LNCAP (cell line): Measurements from ENCODE around the gene SP140.

ENCODE experiments used
- TF ChIP-seq, protein P1 (sequence below): fragments of 450-650 bp; IDR thresholded peaks from 2 replicates; pipeline ENCODE4 v1.5.1; 2017; ENCODE audit warnings: mild to moderate bottlenecking

Gene SP140

GRCh38 chr2:230225486-230225885 is at the start of gene SP140:
TSS of gene SP140 (plus strand) at chr2:230225736. CDS start at chr2:230225845, 109 bp downstream.
- TF ChIP-seq, protein P1, sequence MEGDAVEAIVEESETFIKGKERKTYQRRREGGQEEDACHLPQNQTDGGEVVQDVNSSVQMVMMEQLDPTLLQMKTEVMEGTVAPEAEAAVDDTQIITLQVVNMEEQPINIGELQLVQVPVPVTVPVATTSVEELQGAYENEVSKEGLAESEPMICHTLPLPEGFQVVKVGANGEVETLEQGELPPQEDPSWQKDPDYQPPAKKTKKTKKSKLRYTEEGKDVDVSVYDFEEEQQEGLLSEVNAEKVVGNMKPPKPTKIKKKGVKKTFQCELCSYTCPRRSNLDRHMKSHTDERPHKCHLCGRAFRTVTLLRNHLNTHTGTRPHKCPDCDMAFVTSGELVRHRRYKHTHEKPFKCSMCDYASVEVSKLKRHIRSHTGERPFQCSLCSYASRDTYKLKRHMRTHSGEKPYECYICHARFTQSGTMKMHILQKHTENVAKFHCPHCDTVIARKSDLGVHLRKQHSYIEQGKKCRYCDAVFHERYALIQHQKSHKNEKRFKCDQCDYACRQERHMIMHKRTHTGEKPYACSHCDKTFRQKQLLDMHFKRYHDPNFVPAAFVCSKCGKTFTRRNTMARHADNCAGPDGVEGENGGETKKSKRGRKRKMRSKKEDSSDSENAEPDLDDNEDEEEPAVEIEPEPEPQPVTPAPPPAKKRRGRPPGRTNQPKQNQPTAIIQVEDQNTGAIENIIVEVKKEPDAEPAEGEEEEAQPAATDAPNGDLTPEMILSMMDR: no peak

GRCh38 chr2:230176996-230177395 is 48.5 kb upstream of the SP140 start:
- TF ChIP-seq, protein P1: no peak

DNA sequence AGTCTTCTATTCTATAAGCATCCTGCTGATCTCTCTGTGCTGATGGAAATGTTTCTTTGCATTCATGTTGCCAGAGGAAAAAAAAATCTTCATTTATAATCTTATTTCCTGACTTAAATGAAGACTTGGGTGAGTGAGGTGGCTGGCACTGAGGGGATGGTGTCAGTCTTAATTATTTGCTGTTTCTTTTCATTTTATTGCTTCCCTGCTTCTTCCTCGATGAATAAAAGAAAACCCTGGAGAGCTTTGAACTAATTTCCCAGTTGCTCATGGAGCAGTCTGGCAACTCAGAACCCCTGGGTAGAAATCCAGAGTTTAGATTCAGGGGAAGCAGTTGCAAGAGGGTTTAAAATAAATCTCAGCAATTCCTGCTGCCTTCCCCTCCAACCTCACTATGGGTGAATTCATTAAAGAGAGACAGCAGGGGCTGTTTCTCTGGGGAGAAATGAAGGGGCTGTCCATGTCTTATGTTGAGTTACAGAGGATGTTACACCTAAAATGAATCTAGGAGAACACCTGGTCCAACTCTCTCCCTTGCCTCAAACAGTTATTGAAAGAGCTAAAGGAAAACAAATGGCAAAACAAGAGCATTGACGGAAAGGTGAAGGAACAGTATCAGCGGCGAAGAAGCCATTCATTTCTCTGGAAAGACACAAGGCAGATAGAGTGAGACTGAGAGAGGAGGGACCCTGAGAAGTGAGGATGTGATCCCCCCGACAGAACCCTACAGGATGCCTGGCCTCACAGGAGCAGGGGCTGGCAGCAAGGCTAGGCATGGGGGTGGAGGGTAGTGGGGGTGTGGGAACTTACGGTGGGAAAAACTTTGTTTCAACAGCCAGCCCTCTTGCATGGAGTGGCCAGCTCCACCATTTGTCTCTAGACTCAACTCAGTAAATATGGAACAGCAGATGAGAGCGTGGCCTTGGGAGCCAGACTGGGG is 46.7 kb upstream of the SP140 start:
- TF ChIP-seq, protein P1: no peak

DNA sequence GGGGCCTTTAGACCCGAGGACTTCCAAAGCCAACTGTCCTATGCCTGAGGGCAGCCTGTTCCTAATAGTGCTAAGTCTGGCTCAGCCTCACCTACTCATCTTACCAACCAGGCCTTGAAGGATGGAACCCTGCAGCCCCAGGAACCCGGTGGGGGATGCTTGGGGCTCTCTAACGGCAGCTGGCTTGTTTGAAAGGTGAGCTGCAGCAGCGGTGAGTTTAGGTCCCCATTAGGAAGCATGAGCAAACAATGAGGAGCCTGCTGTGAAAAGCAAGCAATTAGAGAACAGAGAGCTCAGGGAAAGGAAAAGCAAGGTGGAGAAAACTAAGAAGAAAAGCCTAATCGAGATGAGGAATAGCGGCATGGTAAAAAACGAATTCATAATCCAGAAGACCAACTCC is 45.6 kb upstream of the SP140 start:
- TF ChIP-seq, protein P1: no peak

DNA sequence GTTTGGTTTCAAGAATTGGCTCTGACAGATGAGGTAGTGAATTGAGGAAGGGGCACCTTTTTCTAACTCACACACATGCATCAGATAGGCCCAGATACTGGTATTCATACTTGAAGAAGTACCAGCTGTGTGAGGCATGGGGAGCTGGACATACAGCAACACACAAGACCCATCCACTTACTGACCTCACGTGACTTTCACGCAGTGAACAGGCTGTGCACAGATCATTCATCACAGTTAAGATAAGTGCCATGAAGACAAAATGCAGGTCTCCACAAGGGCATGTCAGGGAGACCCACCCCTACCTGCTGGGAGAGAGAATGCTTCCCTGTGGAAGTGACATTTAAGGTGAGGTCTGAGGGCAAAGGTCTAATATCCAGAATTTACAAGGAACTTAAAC is 44.3 kb upstream of the SP140 start:
- TF ChIP-seq, protein P1: no peak

- TF ChIP-seq, protein P1: no peak
Observed at GRCh38 chr2:230184727-230185578, 40.6 kb upstream of the SP140 start.

DNA sequence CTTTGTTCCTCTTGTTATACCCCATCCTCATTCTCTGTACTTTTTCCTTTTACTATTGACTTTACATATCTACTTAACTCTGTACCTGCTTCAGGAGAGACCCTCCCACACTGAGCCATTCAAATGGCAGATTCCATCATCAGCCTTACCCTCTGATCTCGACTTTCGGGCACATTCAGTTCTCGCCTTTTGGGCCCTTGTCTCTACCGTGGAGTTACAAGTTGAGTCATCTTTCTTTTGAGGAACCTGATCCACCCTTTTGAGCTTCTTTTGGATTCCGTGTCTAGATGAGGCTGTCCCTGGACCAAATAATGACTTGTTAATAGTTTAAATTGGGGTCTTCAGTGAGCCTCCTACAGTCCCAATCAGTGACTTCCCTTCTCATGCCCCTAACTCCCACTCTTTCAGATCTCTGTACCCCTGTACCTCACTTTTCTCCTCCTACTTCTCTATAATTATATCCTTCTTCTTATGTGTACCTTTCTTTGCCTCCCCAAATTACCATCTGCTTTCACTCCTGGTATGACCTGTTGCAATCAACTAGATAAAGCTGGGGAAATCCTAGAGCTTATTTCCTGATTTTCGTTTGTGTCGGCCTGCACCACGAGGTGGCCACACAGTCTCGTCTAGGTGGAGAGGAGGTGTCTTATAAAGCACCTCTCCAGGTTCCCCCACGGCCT is 23.0 kb upstream of the SP140 start:
- TF ChIP-seq, protein P1: no peak
